B cell (primary cell): ENCODE measurements around the gene HES7. TPM values are rescaled to one million over a fixed set of nuclear protein-coding genes. Genes with fewer than 3 reads are reported as not detected.

ENCODE experiments used
- ATAC-seq: fragments of 200-7000 bp; cut with Tn5 transposase; one replicate; pipeline ENCODE4 v1.10.0; 2021; ENCODE audit warnings: low read depth, mild to moderate bottlenecking, moderate number of reproducible peaks, moderate library complexity
- CTCF ChIA-PET: fragments of 350-600 bp; sonication (Branson Sonifier 250); formaldehyde crosslinking; loops from one replicate; lab custom pipeline; 2021; ENCODE audit warnings: antibody characterized with exemption, inconsistent platforms; lab: Charles Lee
- POLR2A ChIA-PET: fragments of 350-600 bp; sonication (Branson Sonifier 250); formaldehyde crosslinking; loops from one replicate; lab custom pipeline; 2021; ENCODE audit warnings: antibody characterized with exemption; lab: Charles Lee
- DNase-seq: peaks from one replicate; pipeline ENCODE4 v3.0.0; 2013
- H2AFZ ChIP-seq: 2 replicates; pipeline ENCODE4 v1.6.1; 2012; ENCODE audit warnings: mild to moderate bottlenecking, low read depth, low read length; ENCODE audit not compliant: insufficient read depth, poor library complexity, severe bottlenecking
- H3K27ac ChIP-seq, 2 donors: 1 replicate in 1 of 2; 2 replicates in 1 of 2; pipeline ENCODE4 v1.5.1; 2012 to 2013; ENCODE audit warnings: low read length in 2 of 2, mild to moderate bottlenecking in 2 of 2, moderate library complexity in 1 of 2
- H3K27me3 ChIP-seq, 4 experiments: fragments of 200-600 bp in 1 of 4; sonication (generic) in 1 of 4; replicated peaks in 1 of 4; 1 replicate in 2 of 4; 2 replicates in 2 of 4; pipeline versions ENCODE4 v1.6.1 to v1.7.0; 2013 to 2016; ENCODE audit warnings: low read length in 3 of 4, mild to moderate bottlenecking in 2 of 4, mixed read lengths in 1 of 4, moderate library complexity in 1 of 4; ENCODE audit not compliant: insufficient read depth in 4 of 4, control insufficient read depth in 3 of 4; ENCODE audit errors: control extremely low read depth in 1 of 4
- H3K36me3 ChIP-seq, 2 experiments: replicated peaks in 1 of 2; 1 replicate in 1 of 2; 2 replicates in 1 of 2; pipeline versions ENCODE4 v1.6.1 to v1.7.1; 2013; ENCODE audit warnings: low read length in 1 of 2; ENCODE audit not compliant: insufficient read depth in 2 of 2, control insufficient read depth in 1 of 2; ENCODE audit errors: control extremely low read depth in 1 of 2, extremely low read depth in 1 of 2
- H3K4me1 ChIP-seq, 2 donors: fragments of 200-600 bp in 1 of 2; sonication (generic) in 1 of 2; 1 replicate in 1 of 2; 2 replicates in 1 of 2; pipeline versions ENCODE4 v1.5.1 to v1.6.1; 2013 to 2017; ENCODE audit warnings: low read length in 2 of 2; ENCODE audit not compliant: control insufficient read depth in 2 of 2, insufficient read depth in 2 of 2
- H3K4me2 ChIP-seq: replicated peaks from 2 replicates; pipeline ENCODE3; 2012; ENCODE audit warnings: mild to moderate bottlenecking, low read depth, low read length; ENCODE audit not compliant: poor library complexity, severe bottlenecking
- H3K4me3 ChIP-seq, 5 experiments: fragments of 200-600 bp in 1 of 5; sonication (generic) in 1 of 5; 1 replicate in 3 of 5; 2 replicates in 2 of 5; pipeline versions ENCODE4 v1.5.1 to v1.7.0; 2011 to 2016; ENCODE audit warnings: low read length in 4 of 5, mild to moderate bottlenecking in 4 of 5, low read depth in 2 of 5, control low read depth in 1 of 5, moderate library complexity in 1 of 5; ENCODE audit not compliant: insufficient read depth in 1 of 5; ENCODE audit errors: control extremely low read depth in 1 of 5, extremely low read depth in 1 of 5
- H3K79me2 ChIP-seq: fragments of 200-600 bp; sonication (generic); one replicate; pipeline ENCODE4 v1.6.0; 2016; ENCODE audit warnings: low read length; ENCODE audit not compliant: control insufficient read depth, insufficient read depth
- H3K9ac ChIP-seq: fragments of 200-600 bp; sonication (generic); 2 replicates; pipeline ENCODE4 v1.6.1; 2017; ENCODE audit warnings: mild to moderate bottlenecking, low read length, moderate library complexity
- H3K9me3 ChIP-seq, 3 donors: one replicate each; pipeline versions ENCODE4 v1.6.1 to v1.7.1; 2013; ENCODE audit warnings: low read length in 2 of 3; ENCODE audit not compliant: control insufficient read depth in 2 of 3, insufficient read depth in 1 of 3; ENCODE audit errors: control extremely low read depth in 1 of 3
- H4K20me1 ChIP-seq: 2 replicates; pipeline ENCODE4 v1.6.0; 2012; ENCODE audit warnings: mild to moderate bottlenecking, low read length; ENCODE audit not compliant: insufficient read depth, control insufficient read depth, poor library complexity, severe bottlenecking
- H3K27ac Mint-ChIP-seq: one replicate; pipeline ENCODE4 v1.8.0; 2021; ENCODE audit warnings: mixed read lengths
- H3K27me3 Mint-ChIP-seq: one replicate; pipeline ENCODE4 v1.8.0; 2021; ENCODE audit warnings: mixed read lengths
- H3K4me1 Mint-ChIP-seq: one replicate; pipeline ENCODE4 v1.8.0; 2021; ENCODE audit warnings: mixed read lengths
- H3K4me3 Mint-ChIP-seq: one replicate; pipeline ENCODE4 v1.8.0; 2021; ENCODE audit warnings: mixed read lengths
- H3K9me3 Mint-ChIP-seq: one replicate; pipeline ENCODE4 v1.8.0; 2022; ENCODE audit warnings: mixed read lengths; ENCODE audit not compliant: insufficient read depth
- EZH2 ChIP-seq: IDR thresholded peaks from 2 replicates; pipeline ENCODE4 v1.6.1; 2012; ENCODE audit warnings: borderline replicate concordance, low read depth, mild to moderate bottlenecking, moderate library complexity, low read length; ENCODE audit not compliant: insufficient read depth, poor library complexity, severe bottlenecking
- whole genome bisulfite sequencing: methylation state at CpG from one replicate; pipeline ENCODE4 v1.1.5; 2013; ENCODE audit warnings: missing lambda C conversion rate; ENCODE audit not compliant: insufficient coverage; 5-methylcytosine and 5-hydroxymethylcytosine counted together
- intact Hi-C: fragments of 100-400 bp; cut with micrococcal nuclease; formaldehyde crosslinking; loops from one replicate; pipeline ENCODE4 v1.10.0; 2022
- polyA plus RNA-seq: library from polyadenylated mRNA; depleted of rRNA; stranded (reverse); fragments of >200 nt; gene quantifications from 2 replicates; pipeline ENCODE4 v1.2.3, GENCODE V29; 2012
- total RNA-seq, 2 donors: library from RNA; stranded (reverse); fragments of 120-200 nt in 1 of 2; gene quantifications; 1 replicate in 1 of 2; 2 replicates in 1 of 2; pipeline versions ENCODE4 v1.2.3 to v1.2.4, GENCODE V29; 2013 to 2022
- TF ChIP-seq, protein P1 (sequence below): fragments of 200-600 bp; IDR thresholded peaks from one replicate; pipeline ENCODE4 v1.8.0; 2022; ENCODE audit warnings: antibody characterized with exemption, mild to moderate bottlenecking

Gene HES7
- total and polyA plus RNA-seq, 2 donors (not counting 1 experiment from before 2014, with no cell fraction given), result 0.34 TPM; not detected in 1

GRCh38 chr17:8142158-8142886 lies 18.4 kb upstream of the HES7 start:
- Histone ChIP-seq H3K4me2 (no peak overlapping the region), H3K79me2 (peaks cover 4% of the 10 kb centered on the region), H3K9me3 (no peaks in the 10 kb centered on the region), H2AFZ (no peak overlapping the region), H3K27ac (no peak overlapping the region), H3K36me3 (peaks cover 0 to 58% of the 10 kb centered on the region in 2 experiments), H3K4me1 (peaks cover 10 to 20% of the 10 kb centered on the region in 2 donors), H4K20me1 (peaks cover 15% of the 10 kb centered on the region), H3K9ac (no peak overlapping the region), H3K27me3 (no peaks in the 10 kb centered on the region), H3K4me3 (no peak overlapping the region)
- WGBS, result 96% methylated on average over 20 of the region's 23 CpGs
- ChIA-PET CTCF (interaction anchor here (0.6 to 7.2 kb wide), 4 partner anchors 8 to 68 kb away, joined by 4 to 68 read pairs (median 12); partner anchors contain the start of genes ALOXE3 and AURKB), POLR2A (interaction anchor here (0.6 to 1.4 kb wide), 2 partner anchors 14 to 716 kb away, joined by 6 read pairs; no protein-coding TSS in a partner anchor)
- peaks cover 2% of the 10 kb centered on the region for H3K4me1 Mint-ChIP-seq
- intact Hi-C loops, result no loop called here
- no peaks in the 10 kb centered on the region for H3K27me3 Mint-ChIP-seq
- no peak overlapping the region for H3K27ac Mint-ChIP-seq
- DNase-seq (peak; percentile 47), ATAC-seq (no peak)
- TF ChIP-seq, protein P1, sequence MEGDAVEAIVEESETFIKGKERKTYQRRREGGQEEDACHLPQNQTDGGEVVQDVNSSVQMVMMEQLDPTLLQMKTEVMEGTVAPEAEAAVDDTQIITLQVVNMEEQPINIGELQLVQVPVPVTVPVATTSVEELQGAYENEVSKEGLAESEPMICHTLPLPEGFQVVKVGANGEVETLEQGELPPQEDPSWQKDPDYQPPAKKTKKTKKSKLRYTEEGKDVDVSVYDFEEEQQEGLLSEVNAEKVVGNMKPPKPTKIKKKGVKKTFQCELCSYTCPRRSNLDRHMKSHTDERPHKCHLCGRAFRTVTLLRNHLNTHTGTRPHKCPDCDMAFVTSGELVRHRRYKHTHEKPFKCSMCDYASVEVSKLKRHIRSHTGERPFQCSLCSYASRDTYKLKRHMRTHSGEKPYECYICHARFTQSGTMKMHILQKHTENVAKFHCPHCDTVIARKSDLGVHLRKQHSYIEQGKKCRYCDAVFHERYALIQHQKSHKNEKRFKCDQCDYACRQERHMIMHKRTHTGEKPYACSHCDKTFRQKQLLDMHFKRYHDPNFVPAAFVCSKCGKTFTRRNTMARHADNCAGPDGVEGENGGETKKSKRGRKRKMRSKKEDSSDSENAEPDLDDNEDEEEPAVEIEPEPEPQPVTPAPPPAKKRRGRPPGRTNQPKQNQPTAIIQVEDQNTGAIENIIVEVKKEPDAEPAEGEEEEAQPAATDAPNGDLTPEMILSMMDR, result no peak
- TF ChIP-seq EZH2, result no peak
- no peak overlapping the region for H3K4me3 Mint-ChIP-seq
- H3K9me3 Mint-ChIP-seq, result no peaks in the 10 kb centered on the region

GRCh38 chr17:8141741-8142140 lies 17.8 kb upstream of the HES7 start:
- no peak for ATAC-seq
- Histone ChIP-seq H3K9me3 (no peaks in the 10 kb centered on the region), H3K27me3 (no peaks in the 10 kb centered on the region), H3K36me3 (peaks cover 0 to 52% of the 10 kb centered on the region in 2 experiments), H3K79me2 (peaks cover 4% of the 10 kb centered on the region), H3K27ac (no peak overlapping the region), H2AFZ (no peak overlapping the region), H3K4me3 (no peak overlapping the region), H3K4me2 (no peak overlapping the region), H3K9ac (no peak overlapping the region), H4K20me1 (peaks cover 15% of the 10 kb centered on the region), H3K4me1 (peaks cover 10 to 20% of the 10 kb centered on the region in 2 donors)
- peaks cover 2% of the 10 kb centered on the region for H3K4me1 Mint-ChIP-seq
- H3K27me3 Mint-ChIP-seq, result no peaks in the 10 kb centered on the region
- POLR2A ChIA-PET, result interaction anchor here (0.6 kb wide), 1 partner anchor 716 kb away, joined by 6 read pairs; no protein-coding TSS in a partner anchor
- no peak overlapping the region for H3K4me3 Mint-ChIP-seq
- peak; percentile 43 for DNase-seq
- WGBS, result 95% methylated on average over 11 of the region's 11 CpGs
- CTCF ChIA-PET, result interaction anchor here (0.6 to 7.2 kb wide), 7 partner anchors 9 to 69 kb away, joined by 3 to 68 read pairs (median 5); partner anchors contain the start of genes ALOXE3 and AURKB
- intact Hi-C loops, result no loop called here
- TF ChIP-seq, protein P1, result no peak
- no peak for TF ChIP-seq EZH2
- H3K9me3 Mint-ChIP-seq, result no peaks in the 10 kb centered on the region
- no peak overlapping the region for H3K27ac Mint-ChIP-seq
